Activated naive CD8-positive, alpha-beta T cell treated with anti-CD3 and anti-CD28 coated beads for 36 hours (primary cell): Measurements from ENCODE around the gene GVQW3. TPM values are rescaled to one million over a fixed set of nuclear protein-coding genes. Genes with fewer than 3 reads are reported as not detected.
"Not testable (repeated sequence)": the region's sequence is repeated elsewhere in the genome, so short reads cannot be mapped to it uniquely, and the experiment has no call there.

Source experiments
- DNase-seq: peaks from one replicate; pipeline ENCODE4 v3.0.0; 2021
- H3K27ac Mint-ChIP-seq: one replicate; pipeline ENCODE4 v1.8.0; 2022; ENCODE audit warnings: mild to moderate bottlenecking, moderate library complexity, mixed read lengths
- H3K27me3 Mint-ChIP-seq: one replicate; pipeline ENCODE4 v1.8.0; 2022; ENCODE audit warnings: mild to moderate bottlenecking, mixed read lengths
- H3K36me3 Mint-ChIP-seq: one replicate; pipeline ENCODE4 v1.8.0; 2021; ENCODE audit warnings: mild to moderate bottlenecking, mixed read lengths
- H3K4me1 Mint-ChIP-seq: one replicate; pipeline ENCODE4 v1.8.0; 2021; ENCODE audit warnings: mixed read lengths
- H3K4me3 Mint-ChIP-seq: one replicate; pipeline ENCODE4 v1.8.0; 2022; ENCODE audit warnings: mild to moderate bottlenecking, moderate library complexity, mixed read lengths
- H3K9me3 Mint-ChIP-seq: one replicate; pipeline ENCODE4 v1.8.0; 2022; ENCODE audit warnings: mixed read lengths
- total RNA-seq, 2 experiments: library from RNA; stranded (reverse); gene quantifications; one replicate each; pipeline ENCODE4 v1.2.3, GENCODE V29; 2021

Gene GVQW3
- total RNA-seq, 2 experiments from 2014 or later, result 1.8 to 2.0 TPM

DNA sequence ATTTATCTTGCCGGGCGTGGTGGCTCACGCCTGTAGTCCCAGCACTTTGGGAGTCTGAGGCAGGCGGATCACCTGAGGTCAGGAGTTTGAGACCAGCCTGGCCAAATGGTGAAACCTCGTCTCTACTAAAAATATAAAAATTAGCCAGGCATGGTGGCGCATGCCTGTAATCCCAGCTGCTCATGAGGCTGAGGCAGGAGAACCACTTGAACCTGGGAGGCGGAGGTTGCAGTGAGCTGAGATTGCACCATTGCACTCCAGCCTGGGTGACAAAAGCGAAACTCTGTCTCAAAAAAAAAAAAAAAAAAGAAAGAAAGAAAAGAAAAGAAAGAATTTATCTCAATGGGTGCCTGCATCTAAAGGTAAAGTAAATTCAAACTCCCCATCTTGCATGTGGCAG lies 20.4 kb downstream of the GVQW3 start:
- H3K27me3 Mint-ChIP-seq, H3K36me3 Mint-ChIP-seq, H3K9me3 Mint-ChIP-seq, DNase-seq, H3K27ac Mint-ChIP-seq, H3K4me1 Mint-ChIP-seq, H3K4me3 Mint-ChIP-seq: not testable (repeated sequence)

DNA sequence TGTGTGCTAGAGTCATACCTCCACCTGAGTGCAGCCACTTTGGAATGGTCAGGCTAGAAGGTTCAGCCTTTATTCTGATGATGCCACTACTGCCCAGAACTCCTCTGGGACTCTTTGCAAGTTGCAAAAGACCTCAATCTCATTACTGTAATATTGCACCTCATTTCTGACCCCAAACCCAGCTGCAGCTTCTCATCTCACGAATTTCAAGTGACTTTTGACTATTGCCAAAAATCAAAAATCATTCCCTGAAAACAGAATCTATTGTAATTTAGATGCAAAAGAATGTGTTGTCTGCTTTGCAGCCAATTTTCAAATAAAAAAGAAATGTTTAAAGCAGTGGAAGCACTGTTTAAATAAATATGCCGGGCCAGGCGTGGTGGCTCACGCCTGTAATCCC lies 25.2 kb downstream of the GVQW3 start:
- Mint-ChIP-seq H3K27me3 (no peaks in the 10 kb centered on the region), H3K27ac (no peak overlapping the region), H3K9me3 (no peaks in the 10 kb centered on the region), H3K4me3 (no peak overlapping the region), H3K4me1 (no peaks in the 10 kb centered on the region), H3K36me3 (no peaks in the 10 kb centered on the region)
- no peak for DNase-seq

DNA sequence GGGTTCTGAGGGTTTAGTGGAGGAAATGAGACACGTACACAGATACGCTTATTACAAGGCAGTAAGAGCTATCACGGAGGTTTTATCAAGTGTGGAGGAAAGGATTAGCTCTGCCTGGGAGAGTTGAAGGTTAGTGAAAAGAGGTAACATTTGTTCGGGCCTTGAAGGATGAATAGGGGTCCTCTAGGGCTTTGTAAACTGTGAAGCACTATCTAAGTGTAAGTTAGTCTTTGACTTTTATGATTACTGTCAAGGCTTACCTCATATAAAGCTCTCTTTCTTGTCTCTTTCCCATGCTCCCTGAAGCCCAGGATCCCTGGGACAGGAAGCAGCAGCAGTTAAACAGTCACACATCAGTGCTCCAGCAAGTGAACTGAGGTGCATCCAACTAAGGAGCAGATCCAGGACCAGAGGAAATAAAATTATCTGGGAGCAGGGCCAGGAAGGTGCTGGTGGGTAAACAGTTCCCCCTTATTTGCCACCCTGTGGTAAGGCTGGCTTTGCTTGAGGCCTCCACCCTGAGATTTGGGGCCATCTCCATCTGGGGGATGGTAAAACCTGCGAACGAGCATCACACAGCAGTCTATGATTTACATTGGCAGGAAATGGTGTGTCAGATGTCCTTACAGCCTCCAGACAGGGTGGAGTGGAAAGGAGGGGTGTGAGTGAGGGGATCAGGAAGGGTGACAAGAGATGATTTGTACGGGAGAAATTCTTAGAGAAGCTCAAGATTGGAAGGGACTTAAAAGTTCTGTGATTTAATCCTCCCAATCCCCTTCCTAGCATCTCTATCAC lies 27.2 kb downstream of the GVQW3 start:
- H3K27me3 Mint-ChIP-seq, result no peaks in the 10 kb centered on the region
- no peaks in the 10 kb centered on the region for H3K36me3 Mint-ChIP-seq
- no peaks in the 10 kb centered on the region for H3K9me3 Mint-ChIP-seq
- DNase-seq, result no peak
- H3K27ac Mint-ChIP-seq, result no peak overlapping the region
- H3K4me3 Mint-ChIP-seq, result no peak overlapping the region
- H3K4me1 Mint-ChIP-seq, result no peaks in the 10 kb centered on the region

DNA sequence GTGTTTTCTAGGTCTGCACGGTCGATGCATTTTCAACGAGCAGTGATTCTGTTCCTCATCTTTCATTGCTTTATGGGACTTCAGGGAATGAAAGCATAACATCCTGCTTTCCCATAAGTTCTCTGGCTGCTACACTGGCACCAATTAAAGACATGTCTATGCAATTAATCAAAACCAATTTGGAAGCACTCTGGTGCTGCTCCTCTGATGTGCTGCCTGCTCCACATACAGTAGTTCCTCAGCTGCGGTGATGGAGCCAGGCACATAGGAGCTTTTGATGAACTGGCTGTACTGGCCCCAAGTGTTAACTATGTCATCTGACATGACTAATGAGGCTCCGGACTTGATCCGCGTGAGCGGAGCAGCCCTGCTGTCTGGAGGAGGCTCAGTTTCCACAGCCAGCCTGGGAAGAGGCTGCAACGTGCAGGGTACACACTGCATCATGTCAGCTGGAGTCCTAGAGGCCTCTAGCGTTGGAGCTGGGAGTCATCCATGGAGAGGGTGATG lies 29.8 kb downstream of the GVQW3 start:
- no peak overlapping the region for H3K4me3 Mint-ChIP-seq
- H3K4me1 Mint-ChIP-seq, result no peaks in the 10 kb centered on the region
- no peak for DNase-seq
- no peaks in the 10 kb centered on the region for H3K36me3 Mint-ChIP-seq
- H3K9me3 Mint-ChIP-seq, result no peaks in the 10 kb centered on the region
- no peaks in the 10 kb centered on the region for H3K27me3 Mint-ChIP-seq
- no peak overlapping the region for H3K27ac Mint-ChIP-seq

DNA sequence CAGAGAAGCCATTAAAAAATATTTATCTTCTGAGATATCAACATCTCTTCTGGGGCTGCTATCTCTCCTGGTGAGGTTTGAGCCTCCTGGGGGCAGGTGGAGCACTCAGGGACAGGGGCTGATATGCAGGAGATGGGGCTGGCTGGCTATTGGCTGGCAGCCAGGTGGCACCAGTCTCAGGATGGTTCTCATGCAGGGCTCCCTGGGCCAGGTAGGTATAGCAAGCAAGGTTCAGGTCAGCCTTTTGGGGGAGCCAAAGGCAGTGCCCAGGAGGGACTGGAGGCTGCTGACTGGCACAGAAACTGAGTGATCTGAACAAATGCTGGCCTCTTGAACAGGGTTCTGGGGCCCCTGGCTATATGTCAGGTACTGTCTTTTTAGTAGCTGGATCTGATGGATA lies 34.0 kb downstream of the GVQW3 start:
- no peak overlapping the region for H3K27ac Mint-ChIP-seq
- H3K9me3 Mint-ChIP-seq, result no peaks in the 10 kb centered on the region
- peaks cover 17% of the 10 kb centered on the region for H3K27me3 Mint-ChIP-seq
- no peak overlapping the region for H3K4me3 Mint-ChIP-seq
- no peak for DNase-seq
- H3K36me3 Mint-ChIP-seq, result peaks cover 2% of the 10 kb centered on the region
- no peaks in the 10 kb centered on the region for H3K4me1 Mint-ChIP-seq

DNA sequence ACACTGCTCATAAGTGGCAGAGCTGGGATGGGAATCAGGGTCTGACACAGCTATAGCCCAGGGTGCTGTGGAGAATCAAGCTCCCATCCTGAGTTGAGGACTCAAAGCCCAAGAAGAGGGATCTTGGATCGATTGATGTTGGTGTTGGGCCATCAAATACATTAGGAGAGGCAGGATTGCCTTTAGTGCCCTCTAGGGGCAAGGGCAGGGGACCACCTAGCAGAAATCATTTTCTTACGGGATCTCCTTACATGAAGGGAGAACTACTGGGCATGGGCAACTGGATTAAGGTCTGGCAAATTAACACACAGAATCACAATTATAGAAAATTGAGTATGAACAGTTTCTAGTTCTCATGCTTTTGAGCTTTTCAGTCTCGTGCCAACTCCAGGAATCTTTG lies 38.8 kb downstream of the GVQW3 start:
- Mint-ChIP-seq H3K9me3 (no peaks in the 10 kb centered on the region), H3K4me1 (peaks cover 10% of the 10 kb centered on the region), H3K36me3 (peaks cover 2% of the 10 kb centered on the region), H3K27me3 (peaks cover 17% of the 10 kb centered on the region), H3K4me3 (no peak overlapping the region), H3K27ac (no peak overlapping the region)
- no peak for DNase-seq

DNA sequence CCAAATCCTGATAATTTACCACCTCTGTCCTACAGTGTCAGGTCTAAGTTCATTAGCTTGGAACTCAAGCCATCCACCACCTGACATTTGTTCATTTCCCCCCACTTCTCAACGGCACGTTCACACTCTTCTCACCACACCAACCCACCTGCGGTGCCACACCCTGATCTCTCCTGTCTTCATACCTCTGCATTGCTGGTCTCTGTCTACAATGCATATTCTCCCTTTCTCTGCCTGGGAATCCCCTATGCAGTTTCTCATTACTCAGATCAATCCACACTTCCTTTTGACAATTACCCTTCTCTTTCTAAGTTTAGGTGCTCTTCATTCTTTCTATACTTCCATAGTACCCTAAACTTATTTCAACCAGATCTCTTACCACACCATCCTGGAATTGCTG lies 43.3 kb downstream of the GVQW3 start:
- no peak for DNase-seq
- peak overlapping the region; percentile 13 for H3K4me3 Mint-ChIP-seq
- H3K27ac Mint-ChIP-seq, result no peak overlapping the region
- peaks cover 11% of the 10 kb centered on the region for H3K27me3 Mint-ChIP-seq
- no peaks in the 10 kb centered on the region for H3K36me3 Mint-ChIP-seq
- H3K4me1 Mint-ChIP-seq, result peaks cover 11% of the 10 kb centered on the region
- H3K9me3 Mint-ChIP-seq, result no peaks in the 10 kb centered on the region

DNA sequence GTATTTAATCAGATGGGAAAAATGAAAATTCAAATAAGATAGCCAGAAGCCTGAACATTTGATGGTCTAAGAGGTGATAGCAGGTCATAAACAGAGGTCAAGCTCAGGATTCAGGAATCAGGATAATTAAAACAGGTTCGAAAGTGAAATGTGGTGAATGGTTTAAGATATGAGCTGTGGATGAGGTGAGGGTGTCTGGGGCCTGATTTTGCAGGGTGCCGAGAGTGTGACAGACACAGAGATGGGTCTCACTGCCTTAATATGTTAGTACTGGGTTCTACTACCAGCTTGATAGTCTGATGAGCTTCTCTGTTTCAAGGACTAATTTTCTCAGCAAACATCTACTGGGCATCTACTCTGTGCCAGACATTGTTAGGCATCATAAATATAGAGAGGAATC lies 43.8 kb downstream of the GVQW3 start:
- Mint-ChIP-seq H3K27ac (no peak overlapping the region), H3K4me1 (peaks cover 11% of the 10 kb centered on the region), H3K27me3 (peaks cover 7% of the 10 kb centered on the region), H3K9me3 (no peaks in the 10 kb centered on the region), H3K36me3 (no peaks in the 10 kb centered on the region), H3K4me3 (no peak overlapping the region)
- DNase-seq, result no peak

DNA sequence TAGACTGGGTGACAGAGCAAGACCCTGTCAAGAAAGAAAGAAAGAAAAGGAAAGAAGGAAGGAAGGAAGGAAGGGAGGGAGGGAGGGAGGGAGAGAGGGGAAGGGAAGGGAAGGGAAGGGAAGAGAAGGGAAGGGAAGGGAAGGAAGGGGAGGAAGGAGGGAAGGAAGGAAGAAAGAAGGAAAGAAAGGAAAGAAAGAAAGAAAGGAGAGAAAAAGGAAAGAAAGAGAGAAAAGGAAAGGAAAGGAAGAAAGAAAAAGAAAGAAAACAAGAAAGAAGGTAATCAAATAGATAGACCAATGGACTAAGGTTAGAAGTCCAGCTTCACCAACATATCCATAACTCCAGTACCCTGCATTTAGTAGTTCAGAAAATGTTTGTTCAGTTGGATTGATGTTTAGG lies 45.5 kb downstream of the GVQW3 start:
- H3K36me3 Mint-ChIP-seq, result no peaks in the 10 kb centered on the region
- peaks cover 11% of the 10 kb centered on the region for H3K4me1 Mint-ChIP-seq
- H3K27me3 Mint-ChIP-seq, result peaks cover 7% of the 10 kb centered on the region
- DNase-seq, result no peak
- no peak overlapping the region for H3K27ac Mint-ChIP-seq
- H3K9me3 Mint-ChIP-seq, result no peaks in the 10 kb centered on the region
- no peak overlapping the region for H3K4me3 Mint-ChIP-seq

DNA sequence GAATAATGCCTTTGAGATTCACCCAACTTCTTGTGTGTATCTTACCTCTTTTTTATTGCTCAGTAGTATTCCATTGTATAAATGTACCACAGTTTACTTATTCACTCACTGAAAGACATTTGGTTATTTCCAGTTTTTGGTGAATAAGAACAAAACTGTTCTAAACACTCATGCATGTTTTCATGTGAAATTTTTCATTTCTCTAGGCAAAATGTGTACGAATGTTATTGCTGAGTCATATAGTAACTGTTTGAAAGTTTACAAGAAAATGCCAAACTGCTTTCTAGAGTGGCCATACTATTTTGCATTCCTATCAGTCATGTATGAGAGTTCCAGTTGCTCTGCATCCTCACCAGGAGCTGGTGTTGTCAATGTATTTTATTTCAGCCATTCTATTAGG lies 54.9 kb downstream of the GVQW3 start:
- no peak for DNase-seq
- H3K36me3 Mint-ChIP-seq, result peaks cover under 1% of the 10 kb centered on the region
- H3K4me3 Mint-ChIP-seq, result no peak overlapping the region
- H3K27me3 Mint-ChIP-seq, result no peaks in the 10 kb centered on the region
- H3K9me3 Mint-ChIP-seq, result no peaks in the 10 kb centered on the region
- peaks cover 9% of the 10 kb centered on the region for H3K4me1 Mint-ChIP-seq
- no peak overlapping the region for H3K27ac Mint-ChIP-seq

DNA sequence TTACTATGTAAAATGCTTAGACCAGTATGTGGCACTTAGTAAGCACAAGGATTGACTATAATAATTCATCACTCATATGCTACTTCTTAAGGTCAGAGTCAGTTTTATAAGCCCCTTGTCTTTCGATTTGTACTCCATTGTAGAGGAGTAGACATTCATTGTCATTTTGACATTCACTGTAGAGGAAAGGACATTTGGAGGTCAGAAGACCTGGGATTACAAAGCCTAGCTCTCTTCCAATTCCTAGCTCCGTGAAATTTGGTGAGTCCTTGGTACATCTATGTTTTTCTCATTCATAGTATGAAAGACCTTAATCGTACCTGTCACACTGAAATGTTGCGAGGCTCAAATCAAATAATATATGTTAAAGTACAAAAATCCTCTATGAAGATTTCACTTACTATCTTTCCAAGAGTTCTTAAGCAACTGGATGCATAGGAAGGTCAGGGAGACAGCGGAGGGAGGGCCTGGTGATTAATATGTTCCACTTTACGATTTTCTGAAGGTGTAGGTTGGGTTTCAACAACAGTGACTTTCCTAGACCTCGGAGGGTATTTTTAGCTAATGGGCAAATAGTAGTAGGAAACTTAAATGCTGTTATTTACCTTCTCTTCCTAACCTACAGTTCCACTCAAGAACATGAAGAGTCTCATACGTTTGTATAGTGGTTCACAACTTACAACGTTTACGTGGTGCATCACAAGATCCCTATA lies 62.3 kb downstream of the GVQW3 start:
- Mint-ChIP-seq H3K9me3 (no peaks in the 10 kb centered on the region), H3K27me3 (no peaks in the 10 kb centered on the region), H3K4me1 (peaks cover 24% of the 10 kb centered on the region), H3K27ac (peak overlapping the region; percentile 96), H3K36me3 (peaks cover 41% of the 10 kb centered on the region), H3K4me3 (peak overlapping the region; percentile 97)
- no peak for DNase-seq

DNA sequence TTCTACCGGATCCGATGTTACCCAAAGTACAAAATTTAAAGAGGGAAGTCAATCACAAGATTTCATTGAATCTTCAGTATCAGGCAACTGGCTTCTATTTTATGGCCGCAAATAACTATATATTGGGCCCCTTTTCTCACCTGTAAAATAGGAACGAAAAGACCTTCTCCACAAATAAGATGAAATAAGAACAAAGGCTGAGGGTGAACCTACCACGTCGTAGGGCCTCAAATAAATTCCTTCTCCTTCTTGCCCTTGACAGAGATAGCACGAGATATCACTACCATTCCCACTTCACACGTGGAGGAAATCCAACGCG lies 62.9 kb downstream of the GVQW3 start:
- Mint-ChIP-seq H3K4me1 (peaks cover 24% of the 10 kb centered on the region), H3K36me3 (peaks cover 41% of the 10 kb centered on the region), H3K27me3 (no peaks in the 10 kb centered on the region), H3K27ac (peak overlapping the region; percentile 96), H3K4me3 (peak overlapping the region; percentile 97), H3K9me3 (no peaks in the 10 kb centered on the region)
- no peak for DNase-seq

DNA sequence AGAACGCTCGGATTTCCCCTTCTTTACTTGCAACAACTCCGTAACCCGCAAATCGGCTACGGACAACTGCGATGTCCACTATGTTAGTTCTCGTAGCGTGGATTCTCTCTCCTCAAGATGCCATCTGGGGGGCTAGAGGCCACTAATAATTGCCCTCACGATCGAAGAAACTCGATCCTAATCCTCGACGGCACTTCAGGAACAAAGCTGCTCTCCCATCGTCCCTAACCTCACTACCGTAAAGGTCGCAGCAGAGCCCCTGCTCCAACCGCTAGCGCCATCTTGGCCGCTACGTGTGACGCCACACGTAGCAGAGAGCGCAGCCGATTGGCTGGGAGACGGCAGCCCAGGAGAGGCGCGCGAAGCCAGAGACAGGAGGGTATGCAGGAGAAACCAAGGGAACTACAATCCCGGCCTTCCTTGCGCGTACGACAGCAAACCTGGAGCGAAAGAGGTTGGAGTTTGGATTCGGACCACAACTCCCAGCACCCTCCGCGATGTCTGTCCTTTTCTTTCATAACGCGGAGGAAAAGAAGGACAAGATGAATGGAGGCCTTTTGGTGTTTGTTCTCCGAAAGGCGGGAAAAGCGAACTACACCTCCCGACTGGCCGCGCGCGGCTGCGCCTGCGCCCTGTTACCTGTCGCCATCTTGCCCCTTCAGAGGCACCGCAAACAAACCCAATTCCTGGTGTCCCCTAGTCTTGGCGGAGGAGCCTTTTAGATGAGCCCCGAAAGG lies 63.4 kb downstream of the GVQW3 start, which contains the start of gene EMSY:
Gene EMSY (plus strand): TSS at position 635 of the 737 bp plus-strand sequence. CDS start 1,921 bp downstream, outside the sequence.
- DNase-seq, result peak; percentile 93
- Mint-ChIP-seq H3K9me3 (no peaks in the 10 kb centered on the region), H3K4me1 (peaks cover 24% of the 10 kb centered on the region), H3K36me3 (peaks cover 43% of the 10 kb centered on the region), H3K4me3 (peak within 1 kb of the TSS; percentile 97), H3K27me3 (no peaks in the 10 kb centered on the region), H3K27ac (peak within 1 kb of the TSS; percentile 96)

DNA sequence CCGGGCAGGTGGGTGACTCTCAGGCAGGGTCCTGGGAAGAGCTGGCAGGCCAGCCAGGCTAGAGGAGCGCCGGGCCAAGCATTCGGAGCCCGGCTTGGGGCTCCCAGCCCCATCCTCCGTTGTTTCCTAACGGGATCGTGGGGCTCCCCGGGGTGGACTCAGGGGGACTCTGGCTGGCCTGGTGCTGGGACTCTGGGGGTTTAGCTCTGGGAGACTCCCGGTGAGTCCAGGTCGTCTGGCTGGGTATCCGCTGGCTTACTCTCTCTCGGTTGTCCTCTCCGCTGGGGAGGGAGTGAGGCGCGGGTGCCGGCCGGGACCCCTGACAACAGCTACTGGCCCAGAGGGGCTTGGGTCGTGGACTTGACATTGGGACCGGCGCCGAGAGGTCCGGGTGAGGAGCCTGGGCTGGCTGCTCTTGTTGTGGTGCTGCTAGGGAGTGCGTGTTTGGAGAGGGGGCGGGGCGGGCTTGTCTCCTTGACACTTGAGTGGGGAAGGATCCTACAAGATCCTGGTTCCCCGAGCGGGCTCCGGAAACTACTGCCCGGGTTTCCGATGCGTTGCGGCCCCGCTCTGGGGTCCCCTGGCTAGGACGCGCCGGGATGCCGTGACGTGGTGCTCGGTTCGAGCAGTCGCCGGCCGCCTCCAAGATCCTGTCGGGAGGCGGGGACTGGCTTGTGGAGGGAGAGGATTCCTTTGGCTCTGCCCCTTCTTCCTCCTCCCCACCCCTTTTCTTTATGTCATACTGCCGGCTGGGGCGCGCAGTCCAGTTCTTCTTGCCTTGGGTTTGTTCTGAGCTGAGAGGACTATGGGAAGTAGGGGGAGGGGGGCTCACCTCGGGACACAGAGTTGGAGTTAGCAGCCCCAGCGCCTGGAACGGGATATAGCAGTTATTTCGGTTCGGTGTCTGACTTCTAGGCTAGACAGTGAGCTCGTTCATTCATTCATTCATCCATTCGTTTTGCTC lies 64.3 kb downstream of the GVQW3 start:
- peak; percentile 70 for DNase-seq
- Mint-ChIP-seq H3K4me3 (peak overlapping the region; percentile 97), H3K36me3 (peaks cover 49% of the 10 kb centered on the region), H3K9me3 (no peaks in the 10 kb centered on the region), H3K27me3 (no peaks in the 10 kb centered on the region), H3K27ac (peak overlapping the region; percentile 96), H3K4me1 (peaks cover 21% of the 10 kb centered on the region)
